ENCODE measurements around the gene DLX3. TPM values are rescaled to one million over a fixed set of nuclear protein-coding genes. Genes with fewer than 3 reads are reported as not detected.

DLX3 gene
- total RNA-seq, 1 experiment from 2014 or later = 4.9 TPM

GRCh38 chr17:50021681-50022370 lies 26.8 kb upstream of the DLX3 start:
- Histone ChIP-seq H3K4me3 (ENCODE audit: low read depth, low read length) (no peak overlapping the region), H3K4me1 (no peaks in the 10 kb centered on the region), H3K36me3 (ENCODE audit: control insufficient read depth, insufficient read depth, low read length) (no peaks in the 10 kb centered on the region), H3K27me3 (replicated peaks; ENCODE audit: control insufficient read depth, insufficient read depth, low read length) (no peaks in the 10 kb centered on the region), H3K9me3 (no peaks in the 10 kb centered on the region)
- Mint-ChIP-seq H3K27ac (ENCODE audit: unreplicated experiment) (no peak overlapping the region), H3K4me1 (ENCODE audit: low read depth, unreplicated experiment) (no peaks in the 10 kb centered on the region), H3K4me3 (ENCODE audit: unreplicated experiment) (no peak overlapping the region), H3K27me3 (ENCODE audit: insufficient read depth, unreplicated experiment) (no peaks in the 10 kb centered on the region), H3K36me3 (ENCODE audit: insufficient read depth, unreplicated experiment) (no peaks in the 10 kb centered on the region), H3K9me3 (ENCODE audit: unreplicated experiment) (no peaks in the 10 kb centered on the region)
- CTCF ChIA-PET = interaction anchor here (0.6 to 0.8 kb wide), 2 partner anchors 45 to 141 kb away, joined by 3 read pairs; no protein-coding TSS in a partner anchor
- POLR2A ChIA-PET = interaction anchor here (0.6 kb wide), 1 partner anchor 258 kb away, joined by 5 read pairs; the partner anchor contains the start of gene FAM117A
- no TSS peak for BruUV-seq (replicated peaks)
- TF ChIP-seq CTCF (IDR thresholded peaks at IDR 0.05; ENCODE audit: insufficient read depth in 1 of 2, low read depth in 1 of 2, low read length in 1 of 2, severe bottlenecking in 1 of 2, unreplicated experiment in 1 of 2) = no peak
- intact Hi-C loops (cut with micrococcal nuclease; ENCODE audit: unreplicated experiment) = no loop called here
- DNase-seq = no peak

GRCh38 chr17:50020841-50021599 lies 26.0 kb upstream of the DLX3 start:
- no peak for TF ChIP-seq CTCF (IDR thresholded peaks at IDR 0.05; ENCODE audit: insufficient read depth in 1 of 2, low read depth in 1 of 2, low read length in 1 of 2, severe bottlenecking in 1 of 2, unreplicated experiment in 1 of 2)
- Mint-ChIP-seq H3K4me3 (ENCODE audit: unreplicated experiment) (no peak overlapping the region), H3K4me1 (ENCODE audit: low read depth, unreplicated experiment) (no peaks in the 10 kb centered on the region), H3K9me3 (ENCODE audit: unreplicated experiment) (no peaks in the 10 kb centered on the region), H3K27me3 (ENCODE audit: insufficient read depth, unreplicated experiment) (no peaks in the 10 kb centered on the region), H3K27ac (ENCODE audit: unreplicated experiment) (no peak overlapping the region), H3K36me3 (ENCODE audit: insufficient read depth, unreplicated experiment) (no peaks in the 10 kb centered on the region)
- intact Hi-C loops (cut with micrococcal nuclease; ENCODE audit: unreplicated experiment) = no loop called here
- DNase-seq = no peak
- Histone ChIP-seq H3K4me1 (no peaks in the 10 kb centered on the region), H3K9me3 (no peaks in the 10 kb centered on the region), H3K36me3 (ENCODE audit: control insufficient read depth, insufficient read depth, low read length) (no peaks in the 10 kb centered on the region), H3K4me3 (ENCODE audit: low read depth, low read length) (no peak overlapping the region), H3K27me3 (replicated peaks; ENCODE audit: control insufficient read depth, insufficient read depth, low read length) (no peaks in the 10 kb centered on the region)
- BruUV-seq (replicated peaks) = no TSS peak
- POLR2A ChIA-PET = interaction anchor here (0.6 kb wide), 1 partner anchor 257 kb away, joined by 5 read pairs; the partner anchor contains the start of gene FAM117A
- CTCF ChIA-PET = no interaction called here

GRCh38 chr17:50018909-50019308 lies 23.9 kb upstream of the DLX3 start:
- H3K9me3 ChIP-seq = no peaks in the 10 kb centered on the region
- Mint-ChIP-seq H3K9me3 (ENCODE audit: unreplicated experiment) (peaks cover 14% of the 10 kb centered on the region), H3K4me3 (ENCODE audit: unreplicated experiment) (no peak overlapping the region), H3K36me3 (ENCODE audit: insufficient read depth, unreplicated experiment) (no peaks in the 10 kb centered on the region), H3K27ac (ENCODE audit: unreplicated experiment) (no peak overlapping the region), H3K4me1 (ENCODE audit: low read depth, unreplicated experiment) (no peaks in the 10 kb centered on the region), H3K27me3 (ENCODE audit: insufficient read depth, unreplicated experiment) (no peaks in the 10 kb centered on the region)
- no TSS peak for BruUV-seq (replicated peaks)
- no peak for DNase-seq
- ChIA-PET CTCF (no interaction called here), POLR2A (no interaction called here)
- no peaks in the 10 kb centered on the region for H3K36me3 ChIP-seq (ENCODE audit: control insufficient read depth, insufficient read depth, low read length)
- no peaks in the 10 kb centered on the region for H3K27me3 ChIP-seq (replicated peaks; ENCODE audit: control insufficient read depth, insufficient read depth, low read length)
- intact Hi-C loops (cut with micrococcal nuclease; ENCODE audit: unreplicated experiment) = no loop called here
- H3K4me1 ChIP-seq = no peaks in the 10 kb centered on the region
- no peak for TF ChIP-seq CTCF (IDR thresholded peaks at IDR 0.05; ENCODE audit: insufficient read depth in 1 of 2, low read depth in 1 of 2, low read length in 1 of 2, severe bottlenecking in 1 of 2, unreplicated experiment in 1 of 2)
- H3K4me3 ChIP-seq (ENCODE audit: low read depth, low read length) = no peak overlapping the region
